Subcutaneous adipose tissue (tissue), 4 donors: ENCODE results near the gene HSPA12B. TPM values are rescaled to one million over a fixed set of nuclear protein-coding genes. Genes with fewer than 3 reads are reported as not detected.

ENCODE experiments used
- CTCF ChIP-seq: fragments of 450-650 bp; IDR thresholded peaks from one replicate; pipeline ENCODE4 v1.5.1; 2016; ENCODE audit warnings: low read depth, mild to moderate bottlenecking, control low read depth, antibody characterized with exemption, moderate library complexity
- total RNA-seq, 4 donors: library from RNA; depleted of rRNA; stranded (reverse); fragments of >200 nt; gene quantifications; one replicate each; pipeline ENCODE4 v1.1.0, GENCODE V29; 2016

HSPA12B gene
- total RNA-seq, 4 donors from 2014 or later, result 8.0 to 33.7 (median 8.6) TPM

GRCh38 chr20:3721912-3722311 is 10.6 kb upstream of the HSPA12B start:
- no peak for TF ChIP-seq CTCF

GRCh38 chr20:3723284-3723683 is 9.2 kb upstream of the HSPA12B start:
- no peak for TF ChIP-seq CTCF

- TF ChIP-seq CTCF, result no peak
These were observed 8.1 kb upstream of the HSPA12B start for GRCh38 chr20:3724356-3724755.

GRCh38 chr20:3727401-3728021 is 5.0 kb upstream of the HSPA12B start:
- TF ChIP-seq CTCF, result no peak

GRCh38 chr20:3728354-3728753 is 4.1 kb upstream of the HSPA12B start:
- TF ChIP-seq CTCF, result no peak

- TF ChIP-seq CTCF, result no peak
These were observed 3.6 kb upstream of the HSPA12B start for GRCh38 chr20:3728876-3729275.

- no peak for TF ChIP-seq CTCF
These were observed 3.1 kb upstream of the HSPA12B start for GRCh38 chr20:3729378-3729777.
